GM11168 (cell line): ENCODE data around the gene BZW2.

Experiments
- in situ Hi-C: fragments of 300-500 bp; cut with MboI; formaldehyde crosslinking; loops from one replicate; pipeline ENCODE4 v1.12.0; 2022; ENCODE audit warnings: low sequenced_read_pairs; ENCODE audit not compliant: unreplicated experiment

The BZW2 gene

DNA sequence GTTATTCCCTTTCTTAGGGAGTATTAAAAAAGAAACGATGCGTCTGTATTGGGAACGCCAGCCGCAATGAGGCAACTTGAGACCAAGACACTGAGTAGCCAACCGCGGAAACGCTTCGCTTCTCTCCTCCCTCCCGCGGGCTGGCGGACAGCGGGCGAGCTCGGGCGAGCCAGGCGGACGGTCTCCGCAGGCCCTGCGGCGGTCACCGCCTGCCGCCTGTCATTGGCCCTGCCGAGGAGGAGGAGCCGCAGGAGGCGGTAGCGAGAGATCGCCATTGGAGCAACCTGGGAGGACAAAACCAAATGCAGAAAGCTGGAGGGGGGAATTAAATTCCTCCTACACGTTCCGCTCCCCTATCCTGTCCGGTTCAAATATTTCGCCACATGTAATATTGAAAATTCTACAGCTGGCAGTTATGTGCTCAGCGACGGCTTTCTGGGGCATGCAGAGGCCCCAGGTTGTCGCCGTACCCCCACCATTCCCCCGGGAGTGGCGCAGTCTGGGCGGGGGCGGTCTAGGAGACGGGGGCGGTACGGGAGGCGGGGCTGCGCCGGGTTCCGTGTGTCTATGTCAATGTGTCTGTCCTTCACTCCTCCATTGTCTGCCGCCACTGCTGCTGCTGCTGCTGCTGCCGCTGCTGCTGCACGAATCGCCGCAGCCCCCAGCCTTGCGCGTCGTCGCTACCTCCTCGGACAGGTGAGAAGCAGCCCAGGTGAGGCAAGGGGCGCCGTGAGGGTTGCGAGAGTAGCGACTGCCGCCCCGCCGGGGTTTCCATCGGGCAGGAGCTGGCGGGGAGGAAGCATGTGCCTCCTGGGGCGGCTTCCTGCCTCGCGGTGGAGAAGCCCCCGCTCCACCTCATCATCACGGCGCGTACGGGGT, at the start of gene BZW2, which contains the start of gene ANKMY2:
TSS of gene BZW2 (plus strand) at position 589 of the 879 bp plus-strand sequence. CDS start 19,263 bp downstream, outside the sequence.
TSS of gene ANKMY2 (minus strand) at position 162 of the 879 bp plus-strand sequence. CDS start 181 bp downstream, outside the sequence.
- in situ Hi-C loops = no loop called here

DNA sequence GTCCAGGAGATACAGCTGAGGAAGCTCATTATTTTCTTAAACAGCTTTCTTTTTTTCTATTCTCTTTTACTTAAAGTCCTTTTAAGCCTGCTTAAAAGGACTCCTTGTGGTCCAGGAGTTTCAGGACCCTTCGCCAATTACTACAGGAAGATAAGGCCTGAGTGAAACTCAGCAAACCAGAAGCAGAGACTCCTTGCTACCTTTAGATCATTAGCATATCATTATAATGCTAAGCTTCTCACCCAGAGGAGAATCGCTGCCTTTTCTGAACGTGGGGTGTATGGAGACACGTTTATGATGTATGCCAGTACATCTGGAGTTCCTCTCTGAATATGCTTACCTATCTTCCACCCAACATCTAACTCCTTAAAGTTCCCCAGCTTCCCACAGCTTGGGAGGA, 48.0 kb upstream of the BZW2 start:
- in situ Hi-C loops = no loop called here

DNA sequence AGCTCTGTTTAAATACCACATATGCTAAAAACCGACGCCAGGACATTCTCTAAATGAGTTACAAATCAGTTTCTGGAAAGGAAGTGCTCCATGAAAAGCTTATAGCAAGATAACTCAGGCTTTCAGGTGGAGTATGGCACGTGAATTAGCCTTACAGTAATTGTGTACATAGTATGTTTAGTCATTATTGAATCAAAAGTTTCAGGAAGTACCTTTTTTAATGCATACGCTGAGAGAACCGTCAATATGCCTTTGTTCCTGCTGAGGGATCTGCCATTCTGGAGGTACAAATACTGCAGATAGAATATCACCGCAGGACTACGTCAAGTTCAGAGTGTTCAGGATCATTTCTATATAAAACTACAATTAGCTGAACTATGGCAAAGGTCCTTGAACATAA, 46.1 kb upstream of the BZW2 start:
- in situ Hi-C loops = no loop called here

DNA sequence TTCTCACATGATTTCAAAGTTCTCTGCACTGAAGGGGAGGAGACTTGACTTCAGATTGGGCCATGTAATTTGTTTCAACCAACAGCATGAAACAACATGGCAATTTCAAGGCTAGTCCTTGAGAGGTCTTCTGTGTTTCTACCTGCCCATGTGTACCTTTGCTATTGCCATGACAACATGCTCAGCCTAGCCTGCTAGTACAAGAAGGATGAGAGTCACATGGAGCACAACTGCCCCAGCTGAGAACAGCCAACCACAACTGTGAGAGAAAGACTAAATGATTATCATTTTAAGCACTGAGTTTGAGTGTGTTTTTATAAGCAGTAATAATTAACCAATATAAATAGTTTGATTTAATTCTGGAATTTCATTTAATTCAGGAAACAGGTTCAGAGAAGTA, 42.3 kb upstream of the BZW2 start:
- in situ Hi-C loops = no loop called here

DNA sequence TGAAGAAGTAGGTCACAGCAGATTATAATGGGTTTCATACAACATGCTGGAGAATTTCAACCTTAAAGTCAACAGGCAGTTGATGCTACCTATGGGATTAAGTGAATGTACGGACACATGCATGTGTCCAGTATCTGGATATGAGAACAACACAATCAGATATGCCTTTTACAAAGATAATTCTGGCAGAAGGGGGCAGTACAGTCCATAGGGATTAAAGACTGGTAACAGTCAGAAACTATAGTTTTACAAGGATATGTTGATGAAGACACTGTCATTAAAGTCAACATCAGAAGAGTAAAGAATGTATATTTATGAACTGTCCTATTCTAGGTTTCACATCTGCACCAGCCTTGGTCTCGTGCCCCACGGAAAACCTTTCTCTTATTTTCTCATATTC, 41.9 kb upstream of the BZW2 start:
- in situ Hi-C loops = no loop called here

DNA sequence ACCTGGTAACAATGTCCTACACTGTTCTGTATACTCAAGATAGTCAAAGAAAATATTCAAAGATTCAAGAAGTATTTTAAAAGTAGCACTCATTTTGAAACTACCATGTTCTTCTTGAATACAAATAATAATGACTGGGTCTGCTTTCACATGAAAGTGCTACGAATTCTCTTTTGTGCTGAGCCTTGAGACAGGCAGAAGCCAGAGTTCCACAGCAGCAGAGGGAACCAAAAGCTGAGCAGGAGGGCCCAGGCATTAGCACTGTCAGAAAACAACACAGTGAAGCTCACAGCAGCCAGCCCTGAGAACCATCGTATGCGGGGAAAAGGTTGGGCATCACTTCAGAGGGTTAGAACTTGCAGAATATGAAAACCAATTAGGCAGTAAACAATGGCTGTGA, 39.3 kb upstream of the BZW2 start:
- in situ Hi-C loops = no loop called here

DNA sequence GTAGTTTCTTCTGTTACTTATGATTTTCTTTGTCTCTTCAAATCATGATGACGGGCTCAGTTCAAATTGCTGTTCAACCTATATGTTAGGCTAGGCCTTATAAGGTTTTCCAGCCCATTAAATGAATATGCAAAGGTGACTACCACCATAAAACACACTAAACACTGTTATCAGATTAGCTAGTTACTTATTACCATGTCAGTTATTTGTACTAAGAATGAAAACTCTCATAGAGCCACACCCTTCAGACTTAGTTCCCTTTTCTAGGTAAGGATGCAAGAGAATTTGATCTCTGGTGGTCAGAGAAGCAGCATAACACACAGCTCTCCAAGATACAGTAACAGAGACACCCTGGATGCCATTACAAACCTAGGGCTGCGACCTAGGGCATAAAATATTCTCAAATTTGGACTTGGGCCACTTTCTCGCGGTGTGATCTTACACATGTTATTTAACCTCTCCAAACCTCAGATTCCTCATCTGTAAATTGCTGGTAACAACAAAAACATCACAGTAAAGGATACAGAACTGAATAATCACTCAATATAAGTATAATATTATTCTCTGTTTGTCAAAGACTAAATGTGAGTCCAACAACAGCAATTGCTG, 36.0 kb upstream of the BZW2 start:
- in situ Hi-C loops = no loop called here

DNA sequence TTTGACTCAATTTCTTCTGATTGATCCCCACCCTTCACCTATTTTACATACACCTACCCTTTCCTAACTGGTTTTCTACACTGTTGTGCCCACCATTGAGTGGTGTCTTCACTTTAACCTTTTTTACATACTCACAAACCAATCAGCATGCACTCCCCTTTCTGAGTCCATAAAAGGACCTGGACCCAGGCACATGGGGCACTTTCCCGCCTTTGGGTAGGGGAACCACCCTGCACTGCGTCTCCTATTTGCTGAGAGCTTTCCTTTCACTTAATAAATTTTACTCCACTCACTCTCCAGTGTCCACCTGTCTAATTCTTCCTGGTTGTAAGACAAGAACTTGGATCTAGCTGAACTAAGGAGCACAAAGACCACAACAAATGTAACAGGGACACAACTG, 34.3 kb upstream of the BZW2 start:
- in situ Hi-C loops = no loop called here

DNA sequence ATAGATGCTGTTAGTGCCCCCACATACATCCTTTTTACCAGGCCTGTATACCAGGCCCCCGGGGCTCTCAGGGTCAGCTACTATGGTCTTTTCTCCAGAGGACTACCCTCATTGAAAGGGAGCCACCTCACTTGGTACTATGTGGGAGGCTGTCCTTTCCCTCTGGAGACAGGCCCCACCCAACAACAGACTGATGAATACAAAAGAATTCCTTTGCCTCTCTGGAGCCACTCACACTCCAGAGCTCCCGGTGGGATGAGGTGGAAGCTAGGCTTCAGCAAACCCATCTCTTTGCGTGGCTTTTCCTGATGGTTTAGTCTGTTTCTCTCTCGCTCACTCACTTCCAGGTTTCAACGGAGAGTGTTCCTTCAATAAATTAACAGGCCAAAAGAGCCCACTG, 30.8 kb upstream of the BZW2 start:
- in situ Hi-C loops = no loop called here

DNA sequence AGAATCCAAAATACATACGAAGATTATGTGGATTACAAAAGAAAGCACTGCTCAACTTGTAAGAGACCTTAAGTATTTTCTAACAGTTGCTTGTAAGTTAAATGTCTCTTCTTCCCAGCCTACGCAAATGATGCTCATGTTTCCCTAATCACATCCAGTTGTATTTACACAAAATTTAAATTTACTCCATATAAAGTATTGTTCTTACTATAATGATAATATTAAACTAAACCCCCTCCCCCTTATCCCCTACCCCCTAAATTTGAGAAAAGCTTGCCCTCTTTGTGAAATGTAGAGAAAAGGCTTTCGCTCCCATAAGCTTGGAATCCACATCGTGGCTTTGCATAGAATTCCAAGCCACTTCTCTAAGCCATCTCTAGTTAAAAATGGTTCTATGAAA, 29.9 kb upstream of the BZW2 start:
- in situ Hi-C loops = no loop called here

DNA sequence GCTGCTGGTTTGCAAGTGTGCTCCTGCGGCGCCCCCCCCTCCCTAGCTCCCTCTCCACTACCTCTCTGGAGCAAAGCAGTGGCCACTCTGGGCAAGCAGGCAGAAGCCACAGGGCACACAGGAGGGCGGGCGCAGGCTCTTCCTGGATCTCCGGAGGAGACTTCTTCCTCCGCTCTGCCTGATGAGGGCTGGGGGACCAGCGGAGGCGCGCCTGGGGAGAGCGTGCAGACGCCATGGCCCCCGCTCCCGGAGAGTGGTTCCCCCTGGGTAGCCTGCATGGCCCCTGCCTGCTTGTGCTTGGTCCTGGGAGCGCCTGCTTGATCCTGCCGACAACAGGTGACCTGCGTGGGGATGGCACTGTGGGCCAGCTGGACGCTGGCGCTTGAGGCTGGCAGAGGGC, 29.4 kb upstream of the BZW2 start:
- in situ Hi-C loops = no loop called here

DNA sequence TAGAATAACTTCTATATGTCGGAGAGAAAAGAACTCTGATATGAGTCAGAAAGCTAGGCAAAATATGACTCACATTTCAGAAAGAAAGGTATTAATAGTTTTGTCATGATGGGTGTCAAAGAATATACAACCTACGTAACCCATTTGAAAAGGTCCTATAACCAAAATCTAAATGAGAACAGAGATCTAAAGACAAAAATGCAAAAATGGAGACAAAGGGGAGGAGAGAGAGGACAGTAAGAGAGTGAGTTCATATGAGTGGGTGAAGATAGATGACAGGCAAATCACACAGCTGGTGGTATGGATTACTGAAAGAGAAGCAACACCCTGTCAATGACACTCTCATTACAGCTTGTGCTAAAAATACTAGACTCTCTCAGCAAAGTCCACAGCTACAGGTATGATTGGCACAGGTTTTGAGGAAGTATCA, 26.0 kb upstream of the BZW2 start:
- in situ Hi-C loops = no loop called here

DNA sequence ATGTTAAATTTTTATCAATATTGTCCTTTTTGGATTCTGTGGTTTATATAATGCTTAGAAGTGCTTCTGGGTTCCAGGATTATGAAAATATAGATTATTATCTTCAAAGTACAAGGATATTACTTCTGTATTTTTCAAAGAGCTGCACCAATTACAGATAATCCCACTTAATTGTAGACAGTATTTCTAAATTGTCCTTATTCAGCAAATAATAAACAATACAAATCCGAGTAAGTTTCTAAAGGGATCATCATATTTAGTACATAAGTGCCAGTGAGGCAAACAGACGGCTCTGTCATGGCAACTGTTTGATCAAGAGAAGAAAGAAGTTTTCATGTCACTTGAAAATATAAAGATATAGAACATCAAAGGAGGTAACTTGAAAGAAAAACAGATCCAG, 19.6 kb upstream of the BZW2 start:
- in situ Hi-C loops = no loop called here

DNA sequence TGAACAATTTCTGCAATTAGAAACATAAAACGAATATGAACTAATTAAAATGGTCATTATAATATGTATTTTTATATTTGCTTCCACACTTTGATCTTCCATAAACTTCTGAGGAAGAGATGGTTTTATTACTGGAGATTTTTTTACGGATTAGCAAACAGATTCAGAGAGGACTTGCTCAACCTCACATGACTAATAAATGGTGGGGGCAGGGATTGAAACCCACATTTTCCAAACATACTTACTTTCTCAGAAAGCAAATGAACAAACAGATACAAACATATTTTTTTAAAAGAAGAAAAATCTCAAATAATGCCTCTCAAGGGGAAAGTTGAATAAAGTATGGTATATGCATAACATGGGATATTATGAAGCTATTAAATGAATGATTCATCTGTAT, 18.7 kb upstream of the BZW2 start:
- in situ Hi-C loops = no loop called here

DNA sequence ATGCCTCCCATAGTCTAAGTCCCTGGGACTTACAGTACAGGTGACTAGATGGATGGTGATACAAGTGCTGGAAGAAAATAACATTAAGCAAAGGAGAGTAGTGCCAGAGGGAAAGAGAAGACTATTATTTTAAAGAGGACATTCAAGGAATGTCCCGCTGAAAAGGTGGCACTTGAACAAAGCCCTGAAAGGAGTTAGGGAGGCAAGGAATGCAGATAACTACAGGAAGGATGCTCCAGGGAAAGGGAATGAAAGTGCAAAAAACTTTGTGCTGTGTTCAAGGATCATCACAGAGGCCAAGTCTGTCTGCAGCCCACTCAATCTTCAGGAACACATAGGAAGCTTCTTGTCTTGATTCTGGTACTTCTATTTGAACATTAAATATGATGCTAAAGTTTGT, 15.3 kb upstream of the BZW2 start:
- in situ Hi-C loops = no loop called here

DNA sequence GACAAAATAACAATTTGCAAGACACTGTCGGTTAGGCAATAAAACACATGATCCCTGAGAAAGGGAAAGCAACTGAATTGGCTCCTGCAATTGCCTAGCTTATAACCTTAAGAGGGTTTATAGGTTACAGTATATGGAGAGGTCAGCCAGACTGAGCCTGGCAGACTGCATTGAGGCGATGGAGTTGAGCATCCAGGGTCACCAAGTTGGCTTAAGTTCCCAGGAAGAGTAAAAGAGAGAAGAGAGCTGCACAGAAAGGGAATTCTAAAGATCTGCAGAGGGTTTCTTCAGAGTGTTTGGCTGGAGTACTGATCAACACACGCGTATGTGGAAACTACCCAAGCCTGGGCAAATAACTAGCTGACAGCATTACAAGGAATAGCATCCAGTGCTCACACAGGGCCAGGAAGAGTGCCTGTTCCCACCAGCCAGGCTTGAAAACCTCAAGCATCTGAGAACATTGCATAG, 11.7 kb upstream of the BZW2 start:
- in situ Hi-C loops = no loop called here

DNA sequence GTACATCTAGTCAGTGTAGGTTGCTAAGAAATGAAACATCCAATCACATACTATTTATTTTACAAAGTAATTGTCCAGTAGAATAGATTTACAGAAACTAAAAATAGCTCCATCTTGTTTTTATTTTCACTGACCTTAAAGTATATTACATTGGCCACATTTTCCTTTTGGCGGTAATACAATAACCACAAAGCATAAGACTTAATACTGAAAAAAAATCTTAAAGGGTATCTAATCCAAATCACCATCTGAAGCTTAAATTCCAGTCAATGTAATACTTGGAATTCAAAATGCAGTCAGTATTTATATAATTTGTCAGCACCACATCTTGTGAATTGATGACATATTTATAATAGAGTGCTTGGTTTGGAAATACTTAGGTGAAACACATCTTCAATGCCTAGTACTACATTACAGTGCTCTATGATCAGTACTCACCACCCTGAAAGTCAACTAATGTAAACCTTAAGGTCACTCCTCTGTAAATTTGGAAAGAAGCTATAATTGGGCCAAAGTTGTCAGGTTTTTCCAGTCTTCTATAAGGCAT, 9.4 kb upstream of the BZW2 start:
- in situ Hi-C loops = no loop called here

DNA sequence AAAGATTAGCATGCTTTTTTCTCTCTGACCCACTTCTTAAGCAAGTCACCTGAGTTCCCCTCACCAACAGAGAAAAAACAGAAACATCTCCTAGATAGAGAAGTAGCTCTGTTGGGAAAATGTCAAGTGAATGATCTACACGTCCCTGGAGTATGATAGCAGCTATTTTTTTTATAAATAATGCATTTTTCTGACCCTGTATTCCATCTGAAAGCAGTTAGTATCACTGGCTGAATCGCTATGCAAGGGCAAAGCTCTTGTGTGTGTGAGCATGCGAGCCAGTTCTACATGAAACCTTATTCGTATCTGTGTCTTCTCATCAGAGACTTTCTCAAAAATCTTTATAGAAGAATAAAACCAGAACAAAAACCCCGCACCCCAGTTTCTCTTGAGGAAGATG, 8.6 kb upstream of the BZW2 start:
- in situ Hi-C loops = no loop called here

DNA sequence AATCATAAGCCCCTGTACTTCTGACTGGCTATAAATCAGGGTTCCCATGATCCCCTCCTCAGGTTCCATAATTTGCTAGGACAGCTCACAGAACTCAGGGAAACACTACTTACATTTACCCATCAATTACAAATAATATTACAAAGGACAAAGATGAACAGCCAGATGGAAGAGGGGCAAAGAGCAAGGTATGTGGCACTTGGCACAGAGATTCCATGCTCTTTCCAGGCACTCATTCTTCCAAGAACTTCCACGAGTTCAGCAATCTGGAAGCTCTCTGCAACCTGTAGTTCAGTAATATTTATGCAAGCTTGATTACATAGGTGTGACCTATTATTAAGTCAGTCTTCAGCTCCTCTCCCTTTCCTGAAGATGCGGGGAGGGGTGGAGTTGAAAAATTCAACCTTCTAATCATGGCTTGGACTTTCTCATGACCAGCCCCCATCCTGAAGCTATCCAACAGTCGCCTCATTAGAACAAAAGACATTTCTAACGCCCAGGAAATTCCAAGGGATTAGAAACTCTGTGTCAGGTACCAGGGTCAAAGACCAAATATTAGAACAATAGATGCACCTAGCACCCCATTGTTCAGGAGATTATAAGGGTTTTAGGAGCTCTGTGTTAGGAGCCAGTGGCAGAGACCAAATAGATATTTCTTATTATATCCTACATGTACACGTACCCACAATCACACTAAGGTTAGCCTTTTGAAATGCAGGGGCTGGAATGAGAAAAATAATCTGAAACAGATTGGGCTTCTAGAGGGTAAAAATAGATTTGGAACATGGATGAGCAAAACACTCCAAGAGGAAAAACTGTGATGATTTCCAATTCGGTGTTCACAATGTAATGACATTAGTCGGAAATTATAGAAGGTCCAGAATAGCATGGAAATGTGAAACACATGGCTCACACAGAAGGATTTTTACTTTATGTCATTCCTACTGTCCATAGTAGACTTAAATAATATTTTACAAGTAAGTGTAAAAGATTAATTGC, 7.4 kb upstream of the BZW2 start:
- in situ Hi-C loops = no loop called here

DNA sequence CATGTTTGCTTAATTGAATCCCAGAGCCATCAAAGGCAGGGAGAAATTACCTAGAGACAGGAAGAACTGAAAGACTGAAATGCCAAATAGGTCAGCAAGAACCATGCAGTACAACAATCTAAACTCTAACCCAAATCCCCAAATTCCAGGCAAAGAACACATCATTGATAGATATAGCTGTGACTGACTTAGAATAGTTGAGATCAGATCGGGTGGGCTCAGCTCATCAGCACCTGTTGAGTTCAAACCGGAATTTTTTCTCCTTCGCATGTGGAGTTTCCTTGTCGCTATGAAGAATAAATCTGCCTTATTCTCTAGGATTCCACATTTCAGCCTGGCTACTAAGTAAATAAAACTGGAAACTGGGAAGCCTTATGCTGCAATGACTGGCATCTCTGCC, 1.8 kb upstream of the BZW2 start:
- in situ Hi-C loops = no loop called here
